Right renal cortex interstitium (tissue), 3 donors: ENCODE measurements around the gene FOXI3. TPM values are rescaled to one million over a fixed set of nuclear protein-coding genes. Genes with fewer than 3 reads are reported as not detected.
"Not testable (repeated sequence)": the region's sequence is repeated elsewhere in the genome, so short reads cannot be mapped to it uniquely, and the experiment has no call there.

Experiments used
- DNase-seq, 3 donors: peaks; one replicate each; pipeline ENCODE4 v3.0.0-alpha.2; 2013; ENCODE audit warnings: low read depth in 3 of 3, low spot score in 2 of 3
- polyA plus RNA-seq, 3 donors: library from polyadenylated mRNA; unstranded; fragments of 120-200 nt; gene quantifications; one replicate each; pipeline ENCODE4 v1.2.1, GENCODE V29; 2013; ENCODE audit not compliant: insufficient read length in 3 of 3

The FOXI3 gene
- polyA plus RNA-seq, 3 donors: 0.12 to 0.15 (median 0.13) TPM

GRCh38 chr2:88442473-88442872 lies 10.0 kb downstream of the FOXI3 start:
- DNase-seq: no peak

GRCh38 chr2:88442061-88442460 lies 10.4 kb downstream of the FOXI3 start:
- DNase-seq: no peak

- DNase-seq: no peak
Measured at GRCh38 chr2:88437010-88437409, 15.5 kb downstream of the FOXI3 start.

DNA sequence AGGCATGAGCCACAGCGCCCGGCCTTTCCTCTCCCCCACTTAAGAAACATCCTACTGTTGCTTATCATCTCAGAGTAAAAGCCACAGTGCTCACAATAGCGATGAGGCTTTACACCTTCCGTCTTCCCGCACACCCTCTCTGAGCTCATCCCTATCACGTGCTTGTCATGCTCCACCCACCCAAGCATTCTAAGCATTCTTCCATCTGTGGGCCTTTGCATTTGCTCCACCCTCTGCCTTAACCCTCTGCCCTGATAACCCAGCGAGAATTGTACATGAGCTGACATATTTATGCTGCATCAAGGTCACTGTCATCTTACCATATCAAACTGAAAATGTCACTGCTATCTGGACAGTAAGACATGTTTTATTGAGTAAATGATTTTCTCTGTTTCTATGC lies 22.6 kb downstream of the FOXI3 start:
- no peak for DNase-seq

DNA sequence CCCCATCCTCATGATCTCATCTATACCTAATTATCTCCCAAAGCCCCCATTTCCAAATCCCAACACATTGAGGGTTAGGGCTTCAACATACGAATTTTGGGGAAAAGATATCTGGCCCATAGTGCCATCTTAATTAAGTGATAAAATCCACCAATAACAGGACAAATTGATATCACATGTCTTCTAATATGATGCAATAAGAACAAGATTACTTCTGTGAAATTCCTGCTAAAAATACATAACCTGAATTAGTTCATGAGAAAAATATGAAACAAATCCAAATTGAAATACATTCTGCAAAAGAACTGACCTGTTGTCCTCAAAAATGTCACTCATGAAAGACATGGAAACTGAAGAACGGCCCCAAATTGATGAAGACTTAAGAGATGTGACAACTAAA lies 28.8 kb downstream of the FOXI3 start:
- no peak for DNase-seq

GRCh38 chr2:88419051-88419450 lies 33.4 kb downstream of the FOXI3 start:
- DNase-seq: not testable (repeated sequence)

- DNase-seq: no peak
Measured at GRCh38 chr2:88416016-88416663, 36.4 kb downstream of the FOXI3 start.

DNA sequence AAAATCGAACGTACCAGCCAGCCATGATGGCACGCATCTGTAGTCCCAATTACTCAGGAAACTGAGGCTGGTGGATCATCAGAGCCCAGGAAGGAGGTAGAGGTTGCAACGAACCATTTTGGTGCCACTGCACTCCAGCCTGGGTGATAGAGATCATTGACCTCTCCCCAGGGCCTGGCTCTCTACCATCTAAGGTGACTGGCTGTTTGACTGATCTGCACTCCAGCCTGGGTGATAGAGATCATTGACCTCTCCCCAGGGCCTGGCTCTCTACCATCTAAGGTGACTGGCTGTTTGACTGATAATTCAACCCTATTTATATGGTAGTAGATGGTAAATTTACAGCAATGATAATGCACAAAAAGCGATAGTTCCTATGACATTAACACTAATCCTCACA lies 43.6 kb downstream of the FOXI3 start:
- not testable (repeated sequence) for DNase-seq

DNA sequence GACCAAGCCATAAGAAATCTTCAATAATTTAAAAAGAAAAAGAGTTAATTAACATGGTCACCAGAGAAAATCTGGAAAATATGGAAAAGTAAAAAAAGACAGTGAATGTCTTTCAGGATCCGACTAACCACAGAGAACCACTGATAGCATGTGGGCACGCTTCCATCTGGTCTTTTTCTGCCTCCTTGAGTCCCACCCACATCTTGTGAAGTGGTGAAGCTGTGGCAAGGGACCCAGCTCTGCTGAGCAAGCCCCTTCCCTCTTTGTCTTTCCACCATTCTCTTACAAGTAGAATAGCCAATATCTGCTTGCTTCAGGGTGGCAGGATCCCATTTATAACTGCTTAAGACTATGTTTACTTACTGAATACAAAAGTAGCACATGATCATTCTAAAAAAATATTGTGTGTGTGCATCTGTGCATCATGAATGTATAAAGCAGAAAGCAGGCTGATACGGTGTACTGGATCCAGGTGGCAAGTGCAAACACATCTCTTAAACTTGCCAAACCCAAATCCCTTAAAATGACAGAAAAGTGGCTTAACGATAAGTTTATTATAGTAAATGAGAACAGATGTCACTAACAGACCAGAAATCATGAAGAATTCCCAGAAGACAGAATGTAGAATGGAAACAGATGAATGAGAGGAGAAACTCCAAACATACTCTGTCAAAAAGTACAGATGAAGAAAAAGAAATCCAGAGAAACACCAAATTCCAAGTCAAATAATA lies 52.3 kb downstream of the FOXI3 start:
- no peak for DNase-seq

DNA sequence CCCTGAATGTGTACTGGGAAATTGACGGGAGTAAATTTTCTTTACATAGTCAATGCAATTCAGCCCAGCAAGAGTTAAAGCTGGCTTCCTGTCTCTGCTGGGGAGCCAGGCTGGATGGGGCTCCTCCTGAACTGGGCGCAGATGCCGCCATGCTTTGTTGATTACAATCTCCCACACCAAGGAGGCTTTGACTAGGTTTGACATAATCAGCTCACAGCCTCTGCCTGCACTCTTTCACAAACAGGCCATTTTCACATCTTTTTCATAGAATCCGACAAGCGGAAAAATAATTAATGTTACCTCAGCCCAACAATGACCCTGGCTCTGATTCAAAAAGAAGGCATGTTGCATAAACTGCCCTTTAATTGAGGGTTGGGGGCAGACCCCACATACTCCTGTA lies 54.3 kb downstream of the FOXI3 start:
- no peak for DNase-seq

Other genes starting within 250 kb of the FOXI3 start
- 10 to 100 TPM; 27.9 to 32.4 (median 32.2) TPM for gene EIF2AK3, start 174.8 kb upstream of the FOXI3 start, polyA plus RNA-seq
- gene RPIA, start 239.0 kb upstream of the FOXI3 start, polyA plus RNA-seq: 10 to 100 TPM; 34.3 to 35.0 (median 34.9) TPM